HEK293 (cell line): ENCODE data around the gene SORD.
"Not testable (repeated sequence)": the region's sequence is repeated elsewhere in the genome, so short reads cannot be mapped to it uniquely, and the experiment has no call there.

Experiments
- CTCF ChIA-PET: fragments of 350-600 bp; formaldehyde crosslinking; extraction: SDS; loops from one replicate; lab custom pipeline; 2021; ENCODE audit warnings: antibody characterized with exemption; lab: Yijun Ruan, JAX
- POLR2A ChIA-PET: fragments of 300-600 bp; formaldehyde crosslinking; extraction: SDS; loops from one replicate; lab custom pipeline; 2020; ENCODE audit warnings: antibody characterized with exemption, inconsistent platforms; lab: Yijun Ruan, JAX
- H3K27ac ChIP-seq: fragments of 200-500 bp; sonication (Bioruptor generic); 2 replicates; pipeline ENCODE4 v1.5.1; 2014; ENCODE audit warnings: low read depth, low read length, control low read depth, inconsistent platforms; ENCODE audit errors: extremely low read depth
- H3K36me3 ChIP-seq, 2 experiments: fragments of 200-500 bp in 1 of 2; sonication (Bioruptor generic) in 1 of 2; 1 replicate in 1 of 2; 2 replicates in 1 of 2; pipeline ENCODE4 v1.5.1; 2014 to 2017; ENCODE audit warnings: inconsistent platforms in 2 of 2, low read length in 2 of 2; ENCODE audit not compliant: control insufficient read depth in 2 of 2, insufficient read depth in 1 of 2
- H3K4me1 ChIP-seq: fragments of 200-500 bp; sonication (Bioruptor generic); 2 replicates; pipeline ENCODE4 v1.5.1; 2014; ENCODE audit warnings: mild to moderate bottlenecking, low read length, inconsistent platforms; ENCODE audit not compliant: control insufficient read depth, insufficient read depth
- H3K4me3 ChIP-seq: 2 replicates; pipeline ENCODE4 v1.5.1; 2011; ENCODE audit warnings: low read depth, mild to moderate bottlenecking, control low read depth, low read length, moderate library complexity
- H3K9me3 ChIP-seq: fragments of 200-500 bp; sonication (Bioruptor generic); 2 replicates; pipeline ENCODE4 v1.5.1; 2014; ENCODE audit warnings: low read depth, low read length, inconsistent platforms; ENCODE audit not compliant: control insufficient read depth, insufficient read depth
- ELK4 ChIP-seq: IDR thresholded peaks from 2 replicates; pipeline ENCODE4 v1.6.1; 2011; ENCODE audit warnings: mild to moderate bottlenecking, low read depth, low read length, borderline replicate concordance
- PRDM6 ChIP-seq: fragments of 450-650 bp; formaldehyde crosslinking; IDR thresholded peaks from 2 replicates; pipeline ENCODE4 v1.5.1; 2017; ENCODE audit warnings: missing biosample characterization, missing genetic modification characterization
- REPIN1 ChIP-seq: fragments of 450-650 bp; formaldehyde crosslinking; IDR thresholded peaks from 2 replicates; pipeline ENCODE4 v1.5.1; 2017; ENCODE audit warnings: missing biosample characterization, missing genetic modification characterization, low read depth
- SALL2 ChIP-seq: fragments of 450-650 bp; formaldehyde crosslinking; IDR thresholded peaks from 2 replicates; pipeline ENCODE4 v1.5.0; 2017; ENCODE audit warnings: missing biosample characterization, mild to moderate bottlenecking, missing genetic modification characterization, borderline replicate concordance
- WT1 ChIP-seq: fragments of 450-650 bp; formaldehyde crosslinking; IDR thresholded peaks from 2 replicates; pipeline ENCODE4 v1.5.1; 2016; ENCODE audit warnings: missing biosample characterization, missing genetic modification characterization
- ZBTB17 ChIP-seq: fragments of 450-650 bp; formaldehyde crosslinking; IDR thresholded peaks from 2 replicates; pipeline ENCODE4 v1.5.1; 2016; ENCODE audit warnings: missing biosample characterization, missing genetic modification characterization
- ZFP3 ChIP-seq: fragments of 450-650 bp; formaldehyde crosslinking; IDR thresholded peaks from 2 replicates; pipeline ENCODE4 v1.5.1; 2016; ENCODE audit warnings: low read depth, missing biosample characterization, missing genetic modification characterization
- ZNF211 ChIP-seq: fragments of 450-650 bp; formaldehyde crosslinking; IDR thresholded peaks from 2 replicates; pipeline ENCODE4 v1.5.1; 2016; ENCODE audit warnings: low read depth, missing biosample characterization, missing genetic modification characterization
- ZNF248 ChIP-seq: fragments of 450-650 bp; formaldehyde crosslinking; IDR thresholded peaks from 2 replicates; pipeline ENCODE4 v1.5.1; 2017; ENCODE audit warnings: missing biosample characterization, missing genetic modification characterization
- ZNF366 ChIP-seq: fragments of 450-650 bp; formaldehyde crosslinking; conservative IDR thresholded peaks from 2 replicates; pipeline ENCODE4 v1.5.1; 2016; ENCODE audit warnings: missing biosample characterization, missing genetic modification characterization
- ZNF544 ChIP-seq: fragments of 450-650 bp; formaldehyde crosslinking; IDR thresholded peaks from 2 replicates; pipeline ENCODE4 v1.5.0; 2017; ENCODE audit warnings: missing biosample characterization, missing genetic modification characterization
- ZNF548 ChIP-seq: fragments of 450-650 bp; formaldehyde crosslinking; IDR thresholded peaks from 2 replicates; pipeline ENCODE4 v1.5.1; 2016; ENCODE audit warnings: missing biosample characterization, missing genetic modification characterization
- ZNF629 ChIP-seq: fragments of 450-650 bp; formaldehyde crosslinking; IDR thresholded peaks from 2 replicates; pipeline ENCODE4 v1.5.1; 2017; ENCODE audit warnings: missing biosample characterization, missing genetic modification characterization
- TF ChIP-seq, protein P1 (sequence below): fragments of 450-650 bp; formaldehyde crosslinking; IDR thresholded peaks from 2 replicates; pipeline ENCODE4 v1.5.1; 2016; ENCODE audit warnings: missing biosample characterization, missing genetic modification characterization

Gene SORD

GRCh38 chr15:45009046-45009445 lies 13.9 kb upstream of the SORD start (continued):
- TF ChIP-seq ZNF548: no peak
- no peak for TF ChIP-seq ZNF211 (tag by site-specific recombination)
- TF ChIP-seq ELK4: no peak
- TF ChIP-seq WT1 (tag by site-specific recombination): no peak
- TF ChIP-seq, protein P1, sequence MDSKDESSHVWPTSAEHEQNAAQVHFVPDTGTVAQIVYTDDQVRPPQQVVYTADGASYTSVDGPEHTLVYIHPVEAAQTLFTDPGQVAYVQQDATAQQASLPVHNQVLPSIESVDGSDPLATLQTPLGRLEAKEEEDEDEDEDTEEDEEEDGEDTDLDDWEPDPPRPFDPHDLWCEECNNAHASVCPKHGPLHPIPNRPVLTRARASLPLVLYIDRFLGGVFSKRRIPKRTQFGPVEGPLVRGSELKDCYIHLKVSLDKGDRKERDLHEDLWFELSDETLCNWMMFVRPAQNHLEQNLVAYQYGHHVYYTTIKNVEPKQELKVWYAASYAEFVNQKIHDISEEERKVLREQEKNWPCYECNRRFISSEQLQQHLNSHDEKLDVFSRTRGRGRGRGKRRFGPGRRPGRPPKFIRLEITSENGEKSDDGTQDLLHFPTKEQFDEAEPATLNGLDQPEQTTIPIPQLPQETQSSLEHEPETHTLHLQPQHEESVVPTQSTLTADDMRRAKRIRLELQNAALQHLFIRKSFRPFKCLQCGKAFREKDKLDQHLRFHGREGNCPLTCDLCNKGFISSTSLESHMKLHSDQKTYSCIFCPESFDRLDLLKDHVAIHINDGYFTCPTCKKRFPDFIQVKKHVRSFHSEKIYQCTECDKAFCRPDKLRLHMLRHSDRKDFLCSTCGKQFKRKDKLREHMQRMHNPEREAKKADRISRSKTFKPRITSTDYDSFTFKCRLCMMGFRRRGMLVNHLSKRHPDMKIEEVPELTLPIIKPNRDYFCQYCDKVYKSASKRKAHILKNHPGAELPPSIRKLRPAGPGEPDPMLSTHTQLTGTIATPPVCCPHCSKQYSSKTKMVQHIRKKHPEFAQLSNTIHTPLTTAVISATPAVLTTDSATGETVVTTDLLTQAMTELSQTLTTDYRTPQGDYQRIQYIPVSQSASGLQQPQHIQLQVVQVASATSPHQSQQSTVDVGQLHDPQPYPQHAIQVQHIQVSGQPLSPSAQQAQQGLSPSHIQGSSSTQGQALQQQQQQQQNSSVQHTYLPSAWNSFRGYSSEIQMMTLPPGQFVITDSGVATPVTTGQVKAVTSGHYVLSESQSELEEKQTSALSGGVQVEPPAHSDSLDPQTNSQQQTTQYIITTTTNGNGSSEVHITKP: no peak
- TF ChIP-seq REPIN1 (tag by site-specific recombination): no peak

- H3K9me3 ChIP-seq, H3K4me1 ChIP-seq, POLR2A ChIA-PET, CTCF ChIA-PET, H3K36me3 ChIP-seq, H3K4me3 ChIP-seq, H3K27ac ChIP-seq: not testable (repeated sequence)
Observed at GRCh38 chr15:45015114-45015513, 7.9 kb upstream of the SORD start.

- CTCF ChIA-PET, H3K9me3 ChIP-seq, POLR2A ChIA-PET, H3K36me3 ChIP-seq, H3K27ac ChIP-seq, H3K4me1 ChIP-seq, H3K4me3 ChIP-seq: not testable (repeated sequence)
Observed at GRCh38 chr15:45020222-45020900, 2.6 kb upstream of the SORD start.

GRCh38 chr15:45020901-45021259 lies 2.1 kb upstream of the SORD start:
- CTCF ChIA-PET, H3K27ac ChIP-seq, H3K36me3 ChIP-seq, H3K4me3 ChIP-seq, POLR2A ChIA-PET, H3K9me3 ChIP-seq, H3K4me1 ChIP-seq: not testable (repeated sequence)

DNA sequence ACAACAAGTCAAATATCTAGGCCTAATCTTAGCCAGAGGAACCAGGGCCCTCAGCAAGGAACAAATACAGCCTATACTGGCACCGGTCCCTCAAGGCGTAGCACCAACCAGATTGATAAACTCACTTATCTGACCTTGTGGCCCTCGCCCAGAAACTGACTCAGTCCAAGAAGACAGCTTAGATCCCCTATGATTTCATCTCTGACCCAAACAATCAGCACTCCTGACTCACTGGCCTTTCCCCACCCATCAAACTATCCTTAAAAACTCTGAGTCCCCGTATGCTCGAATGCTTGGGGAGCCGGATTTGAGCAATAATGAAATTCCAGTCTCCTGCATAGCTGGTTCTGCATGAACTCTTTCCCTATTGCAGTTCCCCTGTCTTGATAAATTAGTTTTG lies 1.6 kb upstream of the SORD start:
- ChIA-PET CTCF (interaction anchor here (0.6 kb wide), 1 partner anchor 92 kb away, joined by 3 read pairs; no protein-coding TSS in a partner anchor), POLR2A (no interaction called here)
- peaks cover 2% of the 10 kb centered on the region; the same call in 1 of the 2 replicates for H3K4me1 ChIP-seq

More for the DNA sequence above, 1.6 kb upstream of the SORD start:
- Histone ChIP-seq H3K36me3 (no peaks in the 10 kb centered on the region), H3K4me3 (no peak overlapping the region), H3K9me3 (no peaks in the 10 kb centered on the region), H3K27ac (no peak overlapping the region)
- TF ChIP-seq PRDM6 (tag by site-specific recombination) (no peak), ZNF548 (no peak), ZBTB17 (no peak), ZNF544 (tag by site-specific recombination) (no peak), ZFP3 (tag by site-specific recombination) (no peak), ZNF629 (no peak), SALL2 (tag by site-specific recombination) (no peak), ZNF366 (tag by site-specific recombination) (no peak), ZNF248 (tag by site-specific recombination) (no peak)
